DMS 273 (cell line): ENCODE measurements around the gene TGIF1.
"Not testable (repeated sequence)": the region's sequence is repeated elsewhere in the genome, so short reads cannot be mapped to it uniquely, and the experiment has no call there.

ENCODE experiments used
- DNase-seq: peaks from one replicate; lab custom pipeline; 2025; ENCODE audit not compliant: unreplicated experiment; lab: John Stamatoyannopoulos, UW

The TGIF1 gene

GRCh38 chr18:3455090-3455635 lies 5.2 kb downstream of the TGIF1 start:
- no peak for DNase-seq

- no peak for DNase-seq
Measured at GRCh38 chr18:3455907-3456685, 6.1 kb downstream of the TGIF1 start.

GRCh38 chr18:3456686-3457069 lies 6.7 kb downstream of the TGIF1 start:
- DNase-seq = no peak

- DNase-seq = no peak
Measured at GRCh38 chr18:3457261-3457724, 7.3 kb downstream of the TGIF1 start.

- no peak for DNase-seq
Measured at GRCh38 chr18:3458378-3458777, 8.4 kb downstream of the TGIF1 start.

- no peak for DNase-seq
Measured at GRCh38 chr18:3458952-3459853, 9.2 kb downstream of the TGIF1 start.

- DNase-seq = no peak
Measured at GRCh38 chr18:3460823-3461398, 10.9 kb downstream of the TGIF1 start.

- no peak for DNase-seq
Measured at GRCh38 chr18:3461704-3462103, 11.7 kb downstream of the TGIF1 start.

- no peak for DNase-seq
Measured at GRCh38 chr18:3463051-3463450, 13.1 kb downstream of the TGIF1 start.

- DNase-seq = no peak
Measured at GRCh38 chr18:3466045-3466444, 16.1 kb downstream of the TGIF1 start.

- DNase-seq = no peak
Measured at GRCh38 chr18:3466872-3467271, 16.9 kb downstream of the TGIF1 start.

- no peak for DNase-seq
Measured at GRCh38 chr18:3468066-3468705, 18.2 kb downstream of the TGIF1 start.

GRCh38 chr18:3468833-3469232 lies 18.9 kb downstream of the TGIF1 start:
- no peak for DNase-seq

GRCh38 chr18:3471141-3471648 lies 21.2 kb downstream of the TGIF1 start:
- DNase-seq = no peak

GRCh38 chr18:3472121-3472520 lies 22.1 kb downstream of the TGIF1 start:
- DNase-seq = not testable (repeated sequence)

- no peak for DNase-seq
Measured at GRCh38 chr18:3472681-3473544, 22.9 kb downstream of the TGIF1 start.

GRCh38 chr18:3478262-3478978 lies 28.4 kb downstream of the TGIF1 start:
- no peak for DNase-seq

- DNase-seq = no peak
Measured at GRCh38 chr18:3479978-3480509, 30.1 kb downstream of the TGIF1 start.
